Esophagus squamous epithelium (tissue), 4 donors: Measurements from ENCODE around the gene EIF2AK3.

Source experiments
- POLR2A ChIP-seq, 4 donors: fragments of 450-650 bp; IDR thresholded peaks; one replicate each; pipeline ENCODE4 v1.6.1; 2017; ENCODE audit warnings: antibody characterized with exemption in 4 of 4, mild to moderate bottlenecking in 4 of 4, moderate library complexity in 3 of 4
- TF ChIP-seq, protein P1 (sequence below), 6 experiments: fragments of 450-650 bp in 4 of 6; fragments of 200-600 bp in 2 of 6; sonication (generic) in 2 of 6; IDR thresholded peaks; one replicate each; pipeline ENCODE4 v1.5.1; 2016 to 2019; ENCODE audit warnings: antibody characterized with exemption in 6 of 6, mild to moderate bottlenecking in 4 of 6, moderate library complexity in 4 of 6

DNA sequence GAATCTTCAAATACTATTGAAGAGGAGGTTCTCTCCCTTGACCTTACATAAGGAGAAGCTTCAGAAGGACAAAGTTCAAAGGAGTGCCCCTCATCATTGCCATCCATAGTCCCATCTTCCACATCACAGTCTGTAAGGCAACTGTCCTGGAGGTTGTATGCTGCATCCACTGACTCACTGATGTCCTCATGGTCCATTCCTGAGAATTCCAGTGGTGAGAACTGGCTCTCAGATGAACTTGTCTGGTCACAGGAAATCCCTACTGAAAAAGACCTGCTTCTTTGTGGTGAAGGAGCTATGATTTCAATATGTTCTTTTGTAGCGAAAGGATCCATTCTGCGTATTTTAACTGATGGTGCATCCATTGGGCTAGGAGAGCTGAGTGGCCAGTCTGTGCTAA, 52.2 kb downstream of the EIF2AK3 start:
- no peak for TF ChIP-seq POLR2A (IDR thresholded peaks at IDR 0.05)
- TF ChIP-seq, protein P1, sequence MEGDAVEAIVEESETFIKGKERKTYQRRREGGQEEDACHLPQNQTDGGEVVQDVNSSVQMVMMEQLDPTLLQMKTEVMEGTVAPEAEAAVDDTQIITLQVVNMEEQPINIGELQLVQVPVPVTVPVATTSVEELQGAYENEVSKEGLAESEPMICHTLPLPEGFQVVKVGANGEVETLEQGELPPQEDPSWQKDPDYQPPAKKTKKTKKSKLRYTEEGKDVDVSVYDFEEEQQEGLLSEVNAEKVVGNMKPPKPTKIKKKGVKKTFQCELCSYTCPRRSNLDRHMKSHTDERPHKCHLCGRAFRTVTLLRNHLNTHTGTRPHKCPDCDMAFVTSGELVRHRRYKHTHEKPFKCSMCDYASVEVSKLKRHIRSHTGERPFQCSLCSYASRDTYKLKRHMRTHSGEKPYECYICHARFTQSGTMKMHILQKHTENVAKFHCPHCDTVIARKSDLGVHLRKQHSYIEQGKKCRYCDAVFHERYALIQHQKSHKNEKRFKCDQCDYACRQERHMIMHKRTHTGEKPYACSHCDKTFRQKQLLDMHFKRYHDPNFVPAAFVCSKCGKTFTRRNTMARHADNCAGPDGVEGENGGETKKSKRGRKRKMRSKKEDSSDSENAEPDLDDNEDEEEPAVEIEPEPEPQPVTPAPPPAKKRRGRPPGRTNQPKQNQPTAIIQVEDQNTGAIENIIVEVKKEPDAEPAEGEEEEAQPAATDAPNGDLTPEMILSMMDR (IDR thresholded peaks at IDR 0.05), result no peak
